Thyroid gland (tissue), 4 donors: ENCODE data around the gene HPN.

ENCODE experiments used
- CTCF ChIP-seq, 6 experiments: fragments of 200-600 bp in 3 of 6; fragments of 450-650 bp in 3 of 6; sonication (generic) in 3 of 6; IDR thresholded peaks; one replicate each; pipeline ENCODE4 v1.5.1; 2016 to 2019; ENCODE audit warnings: antibody characterized with exemption in 6 of 6, mild to moderate bottlenecking in 2 of 6, inconsistent platforms in 1 of 6, moderate library complexity in 1 of 6
- POLR2A ChIP-seq, 2 donors: fragments of 450-650 bp; IDR thresholded peaks; one replicate each; pipeline ENCODE4 v1.6.1; 2017; ENCODE audit warnings: antibody characterized with exemption in 2 of 2, mild to moderate bottlenecking in 2 of 2, moderate library complexity in 1 of 2

GRCh38 chr19:35079826-35080225 lies 38.3 kb downstream of the HPN start:
- no peak for TF ChIP-seq CTCF (IDR thresholded peaks at IDR 0.05)
- no peak for TF ChIP-seq POLR2A (IDR thresholded peaks at IDR 0.05)
